Neutrophil (primary cell): Measurements from ENCODE around the gene ARMC9.

Experiments used
- H3K27ac ChIP-seq: fragments of 200-600 bp; sonication (generic); 2 replicates; pipeline ENCODE4 v1.5.1; 2016; ENCODE audit warnings: mild to moderate bottlenecking, moderate library complexity
- H3K27me3 ChIP-seq: fragments of 200-600 bp; sonication (generic); 2 replicates; pipeline ENCODE4 v1.6.0; 2016; ENCODE audit warnings: mild to moderate bottlenecking
- H3K36me3 ChIP-seq: fragments of 200-600 bp; sonication (generic); 2 replicates; pipeline ENCODE4 v1.5.1; 2017
- H3K4me1 ChIP-seq, 2 experiments: fragments of 200-600 bp in 1 of 2; sonication (generic) in 1 of 2; 1 replicate in 1 of 2; 2 replicates in 1 of 2; pipeline versions ENCODE4 v1.5.1 to v1.6.1; 2013 to 2016; ENCODE audit warnings: low read depth in 1 of 2, low read length in 1 of 2, mild to moderate bottlenecking in 1 of 2, moderate library complexity in 1 of 2; ENCODE audit not compliant: control insufficient read depth in 1 of 2, insufficient read depth in 1 of 2
- H3K4me3 ChIP-seq, 2 experiments: fragments of 200-600 bp in 1 of 2; sonication (generic) in 1 of 2; 1 replicate in 1 of 2; 2 replicates in 1 of 2; pipeline ENCODE4 v1.5.1; 2013 to 2016; ENCODE audit warnings: low read depth in 1 of 2, low read length in 1 of 2, mild to moderate bottlenecking in 1 of 2, moderate library complexity in 1 of 2
- H3K9me3 ChIP-seq: fragments of 200-600 bp; sonication (generic); 2 replicates; pipeline ENCODE4 v1.5.1; 2016
- TF ChIP-seq, protein P1 (sequence below): fragments of 200-600 bp; sonication (generic); IDR thresholded peaks from 2 replicates; pipeline ENCODE4 v1.5.1; 2016; ENCODE audit warnings: antibody characterized with exemption

The ARMC9 gene

GRCh38 chr2:231335591-231335990 lies 137.2 kb downstream of the ARMC9 start:
- H3K4me1 ChIP-seq: no peaks in the 10 kb centered on the region
- no peaks in the 10 kb centered on the region for H3K36me3 ChIP-seq
- no peak overlapping the region for H3K27ac ChIP-seq
- no peaks in the 10 kb centered on the region for H3K27me3 ChIP-seq
- H3K4me3 ChIP-seq: no peak overlapping the region
- TF ChIP-seq, protein P1, sequence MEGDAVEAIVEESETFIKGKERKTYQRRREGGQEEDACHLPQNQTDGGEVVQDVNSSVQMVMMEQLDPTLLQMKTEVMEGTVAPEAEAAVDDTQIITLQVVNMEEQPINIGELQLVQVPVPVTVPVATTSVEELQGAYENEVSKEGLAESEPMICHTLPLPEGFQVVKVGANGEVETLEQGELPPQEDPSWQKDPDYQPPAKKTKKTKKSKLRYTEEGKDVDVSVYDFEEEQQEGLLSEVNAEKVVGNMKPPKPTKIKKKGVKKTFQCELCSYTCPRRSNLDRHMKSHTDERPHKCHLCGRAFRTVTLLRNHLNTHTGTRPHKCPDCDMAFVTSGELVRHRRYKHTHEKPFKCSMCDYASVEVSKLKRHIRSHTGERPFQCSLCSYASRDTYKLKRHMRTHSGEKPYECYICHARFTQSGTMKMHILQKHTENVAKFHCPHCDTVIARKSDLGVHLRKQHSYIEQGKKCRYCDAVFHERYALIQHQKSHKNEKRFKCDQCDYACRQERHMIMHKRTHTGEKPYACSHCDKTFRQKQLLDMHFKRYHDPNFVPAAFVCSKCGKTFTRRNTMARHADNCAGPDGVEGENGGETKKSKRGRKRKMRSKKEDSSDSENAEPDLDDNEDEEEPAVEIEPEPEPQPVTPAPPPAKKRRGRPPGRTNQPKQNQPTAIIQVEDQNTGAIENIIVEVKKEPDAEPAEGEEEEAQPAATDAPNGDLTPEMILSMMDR: no peak
- no peaks in the 10 kb centered on the region for H3K9me3 ChIP-seq

DNA sequence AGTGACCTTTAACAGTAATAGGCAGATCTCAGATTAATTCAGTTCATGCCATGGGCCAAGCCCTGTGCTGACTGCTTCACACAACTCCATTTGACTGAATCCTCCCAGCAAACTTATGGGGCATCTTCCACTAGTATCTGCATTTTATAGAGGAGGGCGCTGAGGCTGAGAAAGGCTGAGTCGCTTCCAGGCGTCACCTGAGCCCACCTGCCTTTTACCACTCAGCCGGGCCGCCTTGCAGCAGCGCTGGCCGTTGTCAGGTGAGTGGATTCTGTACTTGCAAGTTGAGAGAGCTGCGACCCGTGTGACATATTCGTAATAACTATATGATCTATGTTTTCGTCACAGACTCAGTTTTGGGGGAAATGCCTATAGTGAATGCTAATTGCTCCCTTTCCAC lies 137.8 kb downstream of the ARMC9 start:
- Histone ChIP-seq H3K4me3 (no peak overlapping the region), H3K27me3 (no peaks in the 10 kb centered on the region), H3K9me3 (no peaks in the 10 kb centered on the region), H3K4me1 (no peaks in the 10 kb centered on the region), H3K36me3 (no peaks in the 10 kb centered on the region), H3K27ac (no peak overlapping the region)
- TF ChIP-seq, protein P1: no peak

DNA sequence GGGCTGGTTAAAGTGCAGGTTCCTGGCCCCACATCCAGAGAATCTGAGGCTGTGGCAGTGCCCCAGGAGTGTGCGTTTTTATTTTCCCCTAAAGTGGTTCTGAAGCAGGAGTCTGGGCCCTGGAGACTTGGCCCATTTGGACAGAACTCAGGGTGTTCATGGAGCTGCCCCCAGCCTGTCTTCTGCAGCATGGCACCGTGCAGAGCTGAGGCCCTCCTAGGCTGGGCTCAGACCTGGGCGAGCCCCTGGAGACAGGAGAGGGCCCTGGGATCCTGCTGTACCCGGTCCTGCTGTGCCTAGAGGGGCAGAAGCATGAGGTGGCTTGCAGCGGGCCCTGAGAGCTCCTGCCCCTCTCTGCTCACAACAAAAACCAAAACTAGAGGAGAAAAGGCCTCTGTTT lies 138.3 kb downstream of the ARMC9 start:
- no peak overlapping the region for H3K27ac ChIP-seq
- H3K4me3 ChIP-seq: no peak overlapping the region
- no peaks in the 10 kb centered on the region for H3K4me1 ChIP-seq
- TF ChIP-seq, protein P1: no peak
- H3K27me3 ChIP-seq: no peaks in the 10 kb centered on the region
- no peaks in the 10 kb centered on the region for H3K9me3 ChIP-seq
- H3K36me3 ChIP-seq: no peaks in the 10 kb centered on the region

DNA sequence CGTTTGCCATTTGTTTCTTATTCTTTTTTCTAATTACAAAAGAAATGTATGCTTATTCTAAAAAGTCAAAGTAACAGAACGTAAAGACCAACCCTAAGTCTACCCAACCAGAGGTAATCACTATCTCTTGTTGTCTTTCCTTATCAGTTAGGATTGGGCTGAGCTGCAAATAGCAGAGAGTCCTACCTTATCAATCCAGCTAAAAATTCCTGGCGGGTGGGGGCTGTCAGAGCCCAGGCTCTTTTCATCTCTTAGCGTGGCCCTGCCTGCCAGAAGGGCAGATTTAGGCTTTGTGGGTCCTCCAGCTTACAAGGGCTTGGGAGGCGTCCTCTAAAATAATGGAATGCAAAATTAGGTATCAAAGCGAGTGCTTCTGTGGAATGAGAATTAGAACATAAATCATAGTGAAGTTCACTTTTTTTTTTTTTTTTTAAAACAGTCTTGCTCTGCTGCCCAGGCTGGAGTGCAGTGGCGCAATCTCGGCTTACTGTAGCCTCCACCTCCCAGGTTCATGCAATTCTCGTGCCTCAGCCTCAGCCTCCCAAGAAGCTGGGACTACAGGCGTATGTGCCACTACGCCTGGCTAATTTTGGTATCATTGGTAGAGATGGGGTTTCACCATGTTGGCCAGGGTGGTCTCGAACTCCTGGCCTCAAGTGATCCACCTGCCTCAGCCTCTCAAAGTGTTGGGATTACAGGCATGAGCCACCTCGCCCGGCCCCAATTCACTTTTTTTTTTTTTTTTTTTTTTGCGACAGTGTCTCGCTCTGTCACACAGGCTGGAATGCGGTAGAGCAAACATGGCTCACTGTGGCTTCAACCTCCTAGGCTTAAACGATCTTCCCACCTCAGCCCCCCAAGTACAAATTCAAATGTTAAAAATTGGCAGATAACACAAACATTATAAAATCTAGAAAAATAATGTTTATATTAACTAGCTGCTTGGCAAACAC lies 139.7 kb downstream of the ARMC9 start:
- H3K27ac ChIP-seq: no peak overlapping the region
- H3K36me3 ChIP-seq: no peaks in the 10 kb centered on the region
- no peak overlapping the region for H3K4me3 ChIP-seq
- no peaks in the 10 kb centered on the region for H3K9me3 ChIP-seq
- TF ChIP-seq, protein P1: no peak
- no peaks in the 10 kb centered on the region for H3K27me3 ChIP-seq
- H3K4me1 ChIP-seq: peaks cover 12 to 13% of the 10 kb centered on the region in 2 experiments

DNA sequence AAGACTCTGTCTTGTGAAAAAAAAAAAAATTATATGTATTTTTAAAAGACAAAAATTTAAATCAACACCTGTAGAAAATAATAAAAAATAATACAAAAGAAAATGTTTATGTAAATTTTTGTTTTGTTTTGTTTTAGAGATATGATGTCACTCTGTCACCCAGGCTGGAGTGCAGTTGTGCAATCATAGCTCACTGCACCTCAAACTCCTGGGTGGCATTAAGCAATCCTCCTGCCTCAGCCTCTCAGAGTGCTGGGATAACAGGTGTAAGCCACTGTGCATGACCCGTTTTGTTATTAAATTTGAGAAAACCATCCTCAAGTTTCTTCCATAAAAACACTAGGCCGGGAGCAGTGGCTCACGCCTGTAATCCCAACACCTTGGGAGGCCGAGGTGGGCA lies 140.9 kb downstream of the ARMC9 start:
- peaks cover 14 to 18% of the 10 kb centered on the region in 2 experiments for H3K4me1 ChIP-seq
- TF ChIP-seq, protein P1: no peak

More for the DNA sequence above, 140.9 kb downstream of the ARMC9 start:
- no peak overlapping the region for H3K4me3 ChIP-seq
- H3K9me3 ChIP-seq: no peaks in the 10 kb centered on the region
- no peaks in the 10 kb centered on the region for H3K36me3 ChIP-seq
- no peak overlapping the region for H3K27ac ChIP-seq
- no peaks in the 10 kb centered on the region for H3K27me3 ChIP-seq
